ENCODE results near the gene DGKE.

The DGKE gene

GRCh38 chr17:56913000-56913311, 79.0 kb downstream of the DGKE start:
- no peak for DNase-seq (ENCODE audit: low read depth in 2 of 3, low spot score in 2 of 3)

- DNase-seq (ENCODE audit: low read depth in 2 of 3, low spot score in 2 of 3) = peak in 1 of 3 experiments; percentile 39
Observed at GRCh38 chr17:56913353-56913866, 79.5 kb downstream of the DGKE start.

DNA sequence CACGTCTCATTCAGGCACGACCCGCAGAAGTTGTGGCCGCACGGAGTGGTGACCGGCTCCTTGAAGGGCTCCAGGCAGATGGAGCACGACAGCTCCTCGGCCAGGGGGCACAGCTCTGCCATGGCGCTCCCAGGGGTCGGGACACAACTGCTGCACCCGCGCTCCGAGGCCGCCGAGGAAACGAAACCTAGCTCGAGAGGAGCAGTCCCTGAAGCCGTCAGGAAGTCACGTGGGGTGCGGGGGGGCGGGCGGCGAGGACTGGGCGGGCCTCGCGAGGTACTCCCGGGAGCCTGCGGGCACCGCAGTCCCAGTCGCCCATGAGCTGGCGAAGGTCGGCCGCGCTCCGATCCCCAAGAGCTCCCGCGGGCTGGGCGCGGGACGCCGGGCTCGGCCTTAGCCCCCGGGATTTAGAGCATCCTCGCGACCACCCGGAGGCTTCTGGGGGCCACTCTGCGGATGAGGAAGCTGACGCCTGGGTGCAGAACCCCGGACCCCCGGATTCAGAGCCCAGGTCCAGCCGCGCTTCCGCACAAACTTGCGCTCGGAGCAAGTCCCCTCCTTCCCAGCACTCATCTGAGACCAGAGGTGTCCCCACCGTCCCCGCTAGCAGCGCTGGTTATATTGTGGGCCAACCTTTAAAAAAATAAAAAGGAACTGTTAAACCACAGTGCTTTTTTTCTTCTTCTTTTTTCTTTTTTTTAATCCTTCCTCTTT, 80.1 kb downstream of the DGKE start, which contains the start of gene TRIM25:
Gene TRIM25, minus strand, starts transcription at position 183 of the 714 bp plus-strand sequence. Its CDS starts 61 bp downstream, at position 122.
- DNase-seq (ENCODE audit: low read depth in 2 of 3, low spot score in 2 of 3) = peak; percentile 72 to 76 (median 74)

- DNase-seq (ENCODE audit: low read depth in 2 of 3, low spot score in 2 of 3) = no peak
Observed at GRCh38 chr17:56914581-56915273, 80.8 kb downstream of the DGKE start.

DNA sequence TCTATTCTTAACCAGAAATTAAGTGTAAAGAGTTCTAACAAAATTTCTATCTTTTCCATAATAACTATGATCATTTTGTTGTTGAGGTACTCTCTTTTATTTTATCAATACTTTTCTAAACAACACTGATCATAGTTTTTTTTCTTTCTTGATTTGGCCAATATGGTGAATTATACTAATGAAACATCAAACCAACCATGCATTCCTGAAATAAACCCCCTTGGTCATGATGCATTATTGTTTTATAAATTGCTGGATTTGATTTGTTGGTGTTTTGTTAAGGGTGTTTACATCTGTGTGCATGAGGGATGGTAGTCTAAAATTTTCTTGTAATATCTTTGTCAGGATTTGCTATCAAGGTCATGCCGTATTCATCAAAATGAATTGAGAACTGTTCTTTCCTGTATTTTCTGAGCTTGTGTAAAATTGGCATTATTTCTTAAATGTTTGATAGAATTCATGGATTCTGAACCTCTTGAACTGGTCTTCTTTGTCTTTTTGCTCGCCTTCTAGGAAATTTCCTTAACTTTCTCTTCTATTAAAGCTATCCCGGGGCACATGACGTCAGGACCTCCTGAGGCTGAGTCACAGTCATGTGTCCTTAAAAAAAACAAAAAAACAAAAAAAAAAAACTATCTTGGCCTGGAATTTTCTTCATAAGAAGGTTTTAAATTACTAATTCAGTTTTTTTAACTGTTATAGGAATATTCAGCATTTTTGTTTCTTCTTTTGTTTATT, 83.8 kb downstream of the DGKE start:
- no peak for DNase-seq (ENCODE audit: low read depth in 2 of 3, low spot score in 2 of 3)

DNA sequence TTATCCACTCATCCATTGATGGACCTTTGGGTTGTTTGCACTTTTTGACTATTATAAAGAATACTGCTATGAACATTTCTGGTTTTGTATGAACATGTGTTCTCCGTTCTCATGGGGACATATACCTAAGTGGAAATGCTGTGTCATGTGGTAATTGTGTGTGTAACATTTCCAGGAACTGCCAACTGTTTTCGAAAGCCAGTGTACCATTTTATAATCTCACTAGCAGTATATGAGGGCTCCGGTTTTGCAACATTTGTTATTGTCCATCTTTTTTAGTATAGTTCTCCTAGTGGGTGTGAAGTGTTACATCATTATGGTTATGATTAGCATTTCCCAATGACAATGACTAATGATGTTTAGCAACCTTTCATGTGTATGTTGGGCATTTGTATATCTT, 85.0 kb downstream of the DGKE start:
- DNase-seq (ENCODE audit: low read depth in 2 of 3, low spot score in 2 of 3) = no peak

Data from activated CD8-positive, alpha-beta memory T cell treated with anti-CD3 and anti-CD28 coated beads for 48 hours (primary cell).